Activated CD8-positive, alpha-beta memory T cell treated with anti-CD3 and anti-CD28 coated beads for 48 hours (primary cell): Measurements from ENCODE around the gene CIDEA.
"Not testable (repeated sequence)": the region's sequence is repeated elsewhere in the genome, so short reads cannot be mapped to it uniquely, and the experiment has no call there.

Source experiments
- DNase-seq, 3 experiments: peaks; one replicate each; pipeline ENCODE4 v3.0.0-alpha.2; 2020; ENCODE audit warnings: low read depth in 2 of 3, low spot score in 2 of 3

The CIDEA gene

GRCh38 chr18:12254136-12254819 is at the start of gene CIDEA:
CIDEA (plus strand) TSS chr18:12254361; CDS start chr18:12254384, 23 bp downstream.
- no peak for DNase-seq

GRCh38 chr18:12208296-12209153 is 45.6 kb upstream of the CIDEA start:
- not testable (repeated sequence) for DNase-seq

GRCh38 chr18:12212308-12212707 is 41.9 kb upstream of the CIDEA start:
- not testable (repeated sequence) for DNase-seq

- not testable (repeated sequence) for DNase-seq
Measured at GRCh38 chr18:12214296-12215005, 39.7 kb upstream of the CIDEA start.

- not testable (repeated sequence) for DNase-seq
Measured at GRCh38 chr18:12216471-12216870, 37.7 kb upstream of the CIDEA start.

GRCh38 chr18:12218603-12219002 is 35.6 kb upstream of the CIDEA start:
- not testable (repeated sequence) for DNase-seq

GRCh38 chr18:12222041-12222440 is 32.1 kb upstream of the CIDEA start:
- DNase-seq, result not testable (repeated sequence)

- DNase-seq, result not testable (repeated sequence)
Measured at GRCh38 chr18:12223326-12223725, 30.8 kb upstream of the CIDEA start.

GRCh38 chr18:12226807-12227206 is 27.4 kb upstream of the CIDEA start:
- not testable (repeated sequence) for DNase-seq

GRCh38 chr18:12227399-12228186 is 26.6 kb upstream of the CIDEA start:
- DNase-seq, result not testable (repeated sequence)

- not testable (repeated sequence) for DNase-seq
Measured at GRCh38 chr18:12228308-12228707, 25.9 kb upstream of the CIDEA start.

GRCh38 chr18:12230561-12230960 is 23.6 kb upstream of the CIDEA start:
- DNase-seq, result not testable (repeated sequence)

GRCh38 chr18:12231040-12231882 is 22.9 kb upstream of the CIDEA start:
- no peak for DNase-seq

- DNase-seq, result no peak
Measured at GRCh38 chr18:12231986-12232385, 22.2 kb upstream of the CIDEA start.

GRCh38 chr18:12233378-12233777 is 20.8 kb upstream of the CIDEA start:
- no peak for DNase-seq

- DNase-seq, result no peak
Measured at GRCh38 chr18:12234451-12235190, 19.5 kb upstream of the CIDEA start.

GRCh38 chr18:12236141-12236540 is 18.0 kb upstream of the CIDEA start:
- DNase-seq, result no peak

GRCh38 chr18:12236934-12237832 is 17.0 kb upstream of the CIDEA start:
- peak; percentile 42 to 66 (median 47) for DNase-seq
